Common myeloid progenitor, CD34-positive (primary cell): Measurements from ENCODE around the gene MTURN.

Source experiments
- CTCF ChIA-PET: fragments of 350-600 bp; sonication (Branson Sonifier 250); formaldehyde crosslinking; loops from one replicate; lab custom pipeline; 2021; ENCODE audit warnings: antibody characterized with exemption; lab: Charles Lee
- POLR2A ChIA-PET: fragments of 350-600 bp; sonication (Branson Sonifier 250); formaldehyde crosslinking; loops from one replicate; lab custom pipeline; 2021; ENCODE audit warnings: antibody characterized with exemption; lab: Charles Lee
- DNase-seq, 3 donors: peaks; one replicate each; pipeline versions ENCODE4 v3.0.0 to v3.0.0-alpha.2; 2013
- H3K27ac ChIP-seq, 2 experiments: 1 replicate in 1 of 2; 2 replicates in 1 of 2; pipeline ENCODE4 v1.7.0; 2013; ENCODE audit warnings: inconsistent platforms in 2 of 2, low read length in 2 of 2, mild to moderate bottlenecking in 2 of 2, low read depth in 1 of 2, moderate library complexity in 1 of 2; ENCODE audit not compliant: severe bottlenecking in 2 of 2, insufficient read depth in 1 of 2, poor library complexity in 1 of 2
- H3K27me3 ChIP-seq, 5 experiments: replicated peaks in 2 of 5; 1 replicate in 3 of 5; 2 replicates in 2 of 5; pipeline versions ENCODE4 v1.6.1 to v1.7.0; 2013; ENCODE audit warnings: low read length in 4 of 5, mild to moderate bottlenecking in 2 of 5, moderate library complexity in 2 of 5, inconsistent platforms in 1 of 5; ENCODE audit not compliant: insufficient read depth in 5 of 5, control insufficient read depth in 4 of 5
- H3K36me3 ChIP-seq, 4 experiments: 1 replicate in 2 of 4; 2 replicates in 2 of 4; pipeline versions ENCODE4 v1.6.1 to v1.7.0; 2013; ENCODE audit warnings: low read length in 3 of 4, control low read depth in 1 of 4, mild to moderate bottlenecking in 1 of 4; ENCODE audit not compliant: control insufficient read depth in 4 of 4, insufficient read depth in 4 of 4
- H3K4me1 ChIP-seq, 4 experiments: 1 replicate in 3 of 4; 2 replicates in 1 of 4; pipeline versions ENCODE4 v1.6.1 to v1.7.1; 2013; ENCODE audit warnings: low read length in 3 of 4, mild to moderate bottlenecking in 3 of 4, control low read depth in 1 of 4, inconsistent platforms in 1 of 4, moderate library complexity in 1 of 4; ENCODE audit not compliant: control insufficient read depth in 4 of 4, insufficient read depth in 4 of 4; ENCODE audit errors: control extremely low read depth in 1 of 4
- H3K4me3 ChIP-seq, 7 experiments: 1 replicate in 4 of 7; 2 replicates in 3 of 7; pipeline versions ENCODE4 v1.5.1 to v1.7.0; 2013; ENCODE audit warnings: mild to moderate bottlenecking in 7 of 7, low read length in 6 of 7, moderate library complexity in 6 of 7, inconsistent platforms in 2 of 7, low read depth in 2 of 7, control low read depth in 1 of 7; ENCODE audit not compliant: insufficient read depth in 4 of 7, control insufficient read depth in 1 of 7; ENCODE audit errors: extremely low read depth in 1 of 7
- H3K9me3 ChIP-seq, 5 experiments: 1 replicate in 4 of 5; 2 replicates in 1 of 5; pipeline versions ENCODE4 v1.6.1 to v1.7.1; 2013; ENCODE audit warnings: low read length in 4 of 5, mild to moderate bottlenecking in 2 of 5, inconsistent platforms in 1 of 5, low read depth in 1 of 5, moderate library complexity in 1 of 5; ENCODE audit not compliant: control insufficient read depth in 4 of 5, insufficient read depth in 2 of 5; ENCODE audit errors: control extremely low read depth in 1 of 5
- WGBS: methylation state at CpG from one replicate; pipeline ENCODE4 v1.1.5; 2013; ENCODE audit not compliant: insufficient coverage; 5-methylcytosine and 5-hydroxymethylcytosine counted together

The MTURN gene

GRCh38 chr7:30169579-30169978, 34.8 kb downstream of the MTURN start:
- 100% methylated on average over 2 of the region's 2 CpGs for WGBS
- ChIA-PET POLR2A (no interaction called here), CTCF (interaction anchor here (1.1 to 1.4 kb wide), 2 partner anchors 11 to 84 kb away, joined by 3 to 5 read pairs; no protein-coding TSS in a partner anchor)
- no peaks in the 10 kb centered on the region for H3K9me3 ChIP-seq
- H3K4me1 ChIP-seq: peaks cover 0 to 5% (median 0%) of the 10 kb centered on the region in 4 experiments
- no peak for DNase-seq
- H3K4me3 ChIP-seq: no peak overlapping the region
- no peak overlapping the region for H3K27ac ChIP-seq
- peaks cover 0 to 33% (median 11%) of the 10 kb centered on the region in 4 experiments for H3K36me3 ChIP-seq
- no peaks in the 10 kb centered on the region for H3K27me3 ChIP-seq

- no peaks in the 10 kb centered on the region for H3K27me3 ChIP-seq
- H3K4me1 ChIP-seq: no peaks in the 10 kb centered on the region
- H3K4me3 ChIP-seq: no peak overlapping the region
- H3K36me3 ChIP-seq: peaks cover 0 to 24% (median 6%) of the 10 kb centered on the region in 4 experiments
- H3K27ac ChIP-seq: no peak overlapping the region
- no peaks in the 10 kb centered on the region for H3K9me3 ChIP-seq
- ChIA-PET POLR2A (no interaction called here), CTCF (interaction anchor here (1.1 kb wide), 1 partner anchor 10 kb away, joined by 5 read pairs; no protein-coding TSS in a partner anchor)
- WGBS: 99% methylated on average over 6 of the region's 6 CpGs
- no peak for DNase-seq
These were observed 35.9 kb downstream of the MTURN start for GRCh38 chr7:30170476-30171205.

DNA sequence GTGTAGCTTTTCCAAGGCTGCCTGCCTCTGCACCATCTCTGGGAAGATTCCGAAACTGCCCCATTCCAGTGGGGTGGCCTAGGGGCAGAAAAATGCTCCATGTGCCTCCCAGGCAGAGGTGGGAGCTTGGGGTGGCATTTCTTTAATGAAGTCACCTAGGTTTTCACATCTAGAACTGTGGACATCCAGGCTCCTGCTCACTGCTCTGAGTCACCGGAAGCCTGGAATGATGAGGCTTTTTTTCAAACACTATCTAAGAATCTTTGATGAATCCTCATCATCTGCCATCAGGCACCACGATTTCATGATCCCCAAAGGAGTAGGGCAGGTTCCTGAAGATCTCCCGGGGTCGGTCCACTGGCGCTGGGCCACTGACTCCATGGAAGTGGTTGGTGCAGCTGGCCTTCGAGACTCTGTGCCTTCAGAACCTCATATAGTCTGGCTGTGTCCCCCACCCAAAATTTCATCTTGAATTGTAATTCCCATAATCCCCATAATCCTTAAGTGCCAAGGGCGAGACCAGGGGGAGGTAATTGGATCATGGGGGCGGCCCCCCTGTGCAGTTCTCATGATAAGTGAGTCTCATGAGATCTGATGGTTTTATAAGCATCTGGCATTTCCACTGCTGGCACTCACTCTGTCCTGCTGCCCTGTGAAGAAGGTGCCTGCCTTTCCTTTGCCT, 37.1 kb downstream of the MTURN start:
- ChIA-PET CTCF (no interaction called here), POLR2A (no interaction called here)
- H3K4me1 ChIP-seq: no peaks in the 10 kb centered on the region
- peaks cover 0 to 14% (median 5%) of the 10 kb centered on the region in 4 experiments for H3K36me3 ChIP-seq
- no peaks in the 10 kb centered on the region for H3K9me3 ChIP-seq
- 97% methylated on average over 7 of the region's 9 CpGs for WGBS
- no peaks in the 10 kb centered on the region for H3K27me3 ChIP-seq
- H3K27ac ChIP-seq: no peak overlapping the region
- no peak overlapping the region for H3K4me3 ChIP-seq
- no peak for DNase-seq

- no peak for DNase-seq
- peaks cover 0 to 16% (median 4%) of the 10 kb centered on the region in 4 experiments for H3K36me3 ChIP-seq
- no peaks in the 10 kb centered on the region for H3K9me3 ChIP-seq
- no peaks in the 10 kb centered on the region for H3K4me1 ChIP-seq
- no peaks in the 10 kb centered on the region for H3K27me3 ChIP-seq
- H3K27ac ChIP-seq: no peak overlapping the region
- H3K4me3 ChIP-seq: no peak overlapping the region
- CTCF ChIA-PET: interaction anchor here (3.0 kb wide), 1 partner anchor 8 kb away, joined by 11 read pairs; no protein-coding TSS in a partner anchor
- POLR2A ChIA-PET: no interaction called here
- WGBS: 100% methylated on average over 2 of the region's 3 CpGs
These were observed 37.7 kb downstream of the MTURN start for GRCh38 chr7:30172451-30172850.

GRCh38 chr7:30173058-30173897, 38.5 kb downstream of the MTURN start:
- Histone ChIP-seq H3K36me3 (peaks cover 0 to 10% (median 1%) of the 10 kb centered on the region in 4 experiments), H3K4me3 (no peak overlapping the region), H3K27me3 (no peaks in the 10 kb centered on the region), H3K9me3 (no peaks in the 10 kb centered on the region), H3K4me1 (no peaks in the 10 kb centered on the region), H3K27ac (no peak overlapping the region)
- DNase-seq: no peak
- CTCF ChIA-PET: interaction anchor here (3.0 kb wide), 1 partner anchor 9 kb away, joined by 11 read pairs; no protein-coding TSS in a partner anchor
- POLR2A ChIA-PET: no interaction called here
- 91% methylated on average over 12 of the region's 13 CpGs for WGBS

- Histone ChIP-seq H3K36me3 (peaks cover 0 to 6% (median 0%) of the 10 kb centered on the region in 4 experiments), H3K4me1 (peaks cover 0 to 2% (median 1%) of the 10 kb centered on the region in 4 experiments), H3K9me3 (no peaks in the 10 kb centered on the region), H3K27ac (no peak overlapping the region), H3K27me3 (no peaks in the 10 kb centered on the region), H3K4me3 (no peak overlapping the region)
- ChIA-PET CTCF (interaction anchor here (0.7 to 3.0 kb wide), 3 partner anchors 10 to 28 kb away, joined by 3 to 11 read pairs (median 3); no protein-coding TSS in a partner anchor), POLR2A (no interaction called here)
- 83% methylated on average over 3 of the region's 3 CpGs for WGBS
- DNase-seq: no peak
These were observed 40.4 kb downstream of the MTURN start for GRCh38 chr7:30175180-30175579.
